Erythroblast (primary cell): ENCODE measurements around the gene TEFM.
"Not testable (repeated sequence)": the region's sequence is repeated elsewhere in the genome, so short reads cannot be mapped to it uniquely, and the experiment has no call there.

Experiments
- DNase-seq, 2 experiments: peaks; one replicate each; lab custom pipeline; 2025; lab: John Stamatoyannopoulos, UW
- GATA1 ChIP-seq: IDR thresholded peaks from 2 replicates; pipeline ENCODE4 v1.6.1; 2011; ENCODE audit warnings: low read depth, mild to moderate bottlenecking, control low read depth, low read length, moderate library complexity
- POLR2A ChIP-seq: IDR thresholded peaks from 2 replicates; pipeline ENCODE4 v1.6.1; 2011; ENCODE audit warnings: mild to moderate bottlenecking, low read length

Gene TEFM

GRCh38 chr17:30906101-30906911, at the start of gene TEFM:
TEFM (minus strand) TSS chr17:30906238; CDS start chr17:30906198, 40 bp downstream.
- no peak for TF ChIP-seq GATA1
- peak; percentile 90 for TF ChIP-seq POLR2A
- DNase-seq, result peak; percentile 95 to 96

GRCh38 chr17:30954046-30954830, 48.2 kb upstream of the TEFM start:
- TF ChIP-seq POLR2A, result no peak
- TF ChIP-seq GATA1, result no peak
- no peak for DNase-seq

- TF ChIP-seq GATA1, result no peak
- TF ChIP-seq POLR2A, result no peak
- no peak for DNase-seq
These were observed 46.8 kb upstream of the TEFM start for GRCh38 chr17:30952638-30953393.

GRCh38 chr17:30950669-30951399, 44.8 kb upstream of the TEFM start:
- TF ChIP-seq GATA1 (no peak), POLR2A (no peak)
- DNase-seq, result peak in 1 of 2 experiments; percentile 52

GRCh38 chr17:30950189-30950588, 44.2 kb upstream of the TEFM start:
- DNase-seq, result no peak
- TF ChIP-seq GATA1 (no peak), POLR2A (no peak)

- no peak for DNase-seq
- TF ChIP-seq POLR2A (no peak), GATA1 (no peak)
These were observed 41.8 kb upstream of the TEFM start for GRCh38 chr17:30947796-30948195.

GRCh38 chr17:30942308-30943079, 36.5 kb upstream of the TEFM start:
- TF ChIP-seq POLR2A (no peak), GATA1 (no peak)
- no peak for DNase-seq

- no peak for TF ChIP-seq POLR2A
- TF ChIP-seq GATA1, result no peak
- DNase-seq, result no peak
These were observed 33.1 kb upstream of the TEFM start for GRCh38 chr17:30939051-30939689.

- TF ChIP-seq POLR2A, result no peak
- TF ChIP-seq GATA1, result no peak
- no peak for DNase-seq
These were observed 27.9 kb upstream of the TEFM start for GRCh38 chr17:30933966-30934365.

- not testable (repeated sequence) for DNase-seq
These were observed 25.5 kb upstream of the TEFM start for GRCh38 chr17:30931582-30931981.

- TF ChIP-seq POLR2A (no peak), GATA1 (no peak)
- no peak for DNase-seq
These were observed 24.5 kb upstream of the TEFM start for GRCh38 chr17:30930495-30930894.

- not testable (repeated sequence) for DNase-seq
These were observed 23.8 kb upstream of the TEFM start for GRCh38 chr17:30929861-30930260.
